Measurements from ENCODE around the gene RPAP3.

The RPAP3 gene

DNA sequence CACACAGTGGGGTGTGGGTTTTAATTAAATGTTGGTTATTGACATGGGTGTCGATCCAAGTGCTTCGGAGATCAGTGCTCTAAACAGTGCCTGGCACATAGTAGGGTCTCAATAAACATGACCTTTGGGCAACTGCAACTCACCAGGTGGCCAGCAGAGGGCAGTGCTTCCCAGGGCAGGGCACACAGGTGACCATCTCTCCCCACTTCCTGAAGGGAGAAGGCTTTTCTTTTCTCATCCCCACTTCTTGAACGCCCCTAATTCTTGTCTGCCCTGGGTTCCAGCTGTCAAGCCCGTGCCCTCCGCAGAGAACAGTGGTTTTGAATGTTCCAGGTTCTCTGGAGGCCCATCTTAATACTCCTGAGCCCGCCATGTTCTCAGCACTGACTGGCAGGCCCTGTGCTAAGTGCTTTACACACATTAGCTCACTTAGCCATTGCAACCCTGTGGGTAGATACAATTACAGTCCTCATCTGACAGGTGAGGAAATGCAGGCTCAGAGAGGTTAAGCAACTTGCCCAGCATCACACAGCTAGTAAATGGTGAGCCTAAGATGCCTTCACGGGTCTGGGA is 36.5 kb upstream of the RPAP3 start:
- DNase-seq: peak; percentile 75

DNA sequence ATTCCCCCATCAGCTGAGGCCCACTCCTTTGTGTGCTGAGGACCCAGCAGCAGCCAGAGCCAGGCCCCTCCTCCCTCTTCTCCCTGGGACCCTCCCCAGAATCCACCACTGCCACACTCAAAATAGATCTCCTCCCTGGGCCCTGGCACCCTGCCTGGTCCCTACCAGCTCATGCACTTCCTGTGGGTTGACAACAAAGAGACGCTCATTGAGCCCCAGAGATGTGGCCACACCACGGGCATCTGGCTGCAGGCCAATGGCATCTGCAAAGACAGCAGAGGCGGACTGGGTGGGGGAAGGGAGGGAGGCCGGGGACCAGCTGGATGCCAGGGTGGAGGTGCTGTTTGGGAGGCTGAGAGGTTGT is 35.5 kb upstream of the RPAP3 start:
- DNase-seq: peak; percentile 80

DNA sequence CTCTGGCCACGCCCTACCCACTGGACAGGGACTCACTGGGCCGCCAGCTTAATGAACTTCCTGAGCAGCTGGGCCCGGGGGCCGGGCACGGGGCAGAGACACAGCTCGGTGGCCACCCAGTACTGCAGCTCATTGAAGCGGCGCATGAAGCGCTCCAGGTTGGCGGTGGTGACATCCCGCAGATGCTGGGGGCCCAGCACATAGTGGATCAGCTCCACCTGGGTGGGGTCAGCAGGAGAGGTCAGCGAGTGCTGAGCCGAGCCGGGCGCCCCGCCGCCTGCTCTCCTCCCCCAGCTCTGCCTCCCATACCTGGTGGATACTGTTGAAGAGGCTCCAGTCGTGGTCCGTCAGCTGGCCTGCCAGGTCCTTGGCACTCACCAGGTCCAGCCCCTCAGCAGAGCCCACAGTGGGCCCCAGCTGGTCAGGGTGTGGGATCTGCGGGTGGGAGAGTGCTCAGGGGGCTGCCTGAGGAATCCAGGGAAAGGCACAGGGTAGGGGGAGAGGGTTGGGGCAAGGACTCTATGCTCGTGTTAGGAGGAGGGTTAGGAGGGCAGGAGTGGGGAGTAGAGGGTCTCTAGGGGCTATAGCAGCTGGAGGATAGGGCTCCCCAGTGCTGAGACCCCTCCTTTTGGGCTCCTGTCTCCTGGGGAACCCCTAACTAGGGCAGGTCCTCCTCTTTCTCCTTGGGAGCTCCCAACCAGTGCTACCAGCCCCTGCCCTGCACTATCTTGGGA is 34.9 kb upstream of the RPAP3 start:
- DNase-seq: no peak

DNA sequence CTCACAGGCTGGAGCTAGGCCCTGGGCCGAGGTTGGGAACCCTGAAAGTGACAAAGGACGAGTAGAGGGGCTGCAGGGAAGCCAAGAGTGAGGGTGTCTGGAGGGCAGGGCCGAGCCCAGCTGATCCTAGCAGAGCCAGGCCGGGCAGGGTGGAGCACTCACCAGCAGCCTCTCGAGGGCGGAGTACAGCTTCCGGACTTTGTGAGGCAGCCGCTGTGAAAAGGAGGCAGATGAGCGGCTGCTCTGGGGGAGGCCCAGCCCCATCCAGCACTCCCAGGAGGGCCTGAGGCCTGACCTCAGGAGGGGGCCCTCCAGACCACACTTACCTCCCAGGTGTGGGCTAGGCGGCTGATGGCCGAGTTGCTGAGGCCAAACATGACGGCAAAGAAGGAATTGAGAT is 34.1 kb upstream of the RPAP3 start:
- no peak for DNase-seq

DNA sequence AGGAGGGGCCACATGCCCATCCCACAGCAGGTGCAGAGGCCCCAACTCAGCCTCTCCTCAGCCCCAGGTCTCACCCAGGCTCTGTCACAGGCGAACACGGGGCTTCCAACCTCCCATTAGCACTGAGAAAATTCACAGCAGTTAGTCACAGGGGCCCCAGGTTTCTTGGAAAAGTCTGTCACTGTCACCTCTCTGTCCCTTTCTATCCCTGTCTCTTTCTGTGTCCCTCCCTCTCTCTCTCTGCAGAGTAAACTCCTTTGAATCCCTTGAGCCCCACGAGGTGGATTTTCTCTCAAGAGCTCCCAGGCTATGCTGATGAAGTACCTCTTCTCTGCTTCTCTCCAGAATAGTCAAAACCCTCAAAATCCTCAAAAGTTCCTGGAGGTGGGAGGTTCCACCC is 33.5 kb upstream of the RPAP3 start:
- DNase-seq: no peak

DNA sequence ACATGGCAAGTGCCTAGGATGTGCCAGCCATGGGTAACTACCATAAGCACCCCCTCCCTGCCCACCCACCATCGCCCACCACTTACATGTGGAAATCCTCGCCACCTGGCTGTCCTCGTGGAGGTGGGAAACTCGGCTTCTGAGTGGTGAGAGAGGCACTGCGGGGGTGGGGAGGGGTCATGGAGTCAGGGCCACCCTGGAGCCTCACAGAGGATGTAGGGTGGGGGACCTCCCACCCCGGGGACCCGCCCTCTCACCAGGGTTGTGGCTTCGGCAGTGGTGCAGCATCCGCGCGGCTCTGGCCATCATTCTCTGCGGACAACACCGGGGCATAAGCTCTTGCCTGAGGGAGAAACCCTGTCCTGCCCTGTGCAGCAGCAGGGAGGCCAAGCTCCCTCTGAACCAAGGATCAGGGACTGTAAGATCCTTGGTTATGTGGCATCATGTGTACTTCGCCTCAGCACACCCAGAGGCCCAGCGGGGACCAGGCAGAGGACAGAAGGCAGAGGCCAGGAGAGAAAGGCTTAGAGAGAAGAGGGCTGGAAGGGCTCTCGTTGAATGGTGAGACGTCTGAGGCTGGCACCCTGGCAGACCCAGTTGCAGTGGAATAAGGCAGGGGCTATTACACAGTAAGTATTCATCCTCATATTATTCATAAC is 32.2 kb upstream of the RPAP3 start:
- DNase-seq: no peak

DNA sequence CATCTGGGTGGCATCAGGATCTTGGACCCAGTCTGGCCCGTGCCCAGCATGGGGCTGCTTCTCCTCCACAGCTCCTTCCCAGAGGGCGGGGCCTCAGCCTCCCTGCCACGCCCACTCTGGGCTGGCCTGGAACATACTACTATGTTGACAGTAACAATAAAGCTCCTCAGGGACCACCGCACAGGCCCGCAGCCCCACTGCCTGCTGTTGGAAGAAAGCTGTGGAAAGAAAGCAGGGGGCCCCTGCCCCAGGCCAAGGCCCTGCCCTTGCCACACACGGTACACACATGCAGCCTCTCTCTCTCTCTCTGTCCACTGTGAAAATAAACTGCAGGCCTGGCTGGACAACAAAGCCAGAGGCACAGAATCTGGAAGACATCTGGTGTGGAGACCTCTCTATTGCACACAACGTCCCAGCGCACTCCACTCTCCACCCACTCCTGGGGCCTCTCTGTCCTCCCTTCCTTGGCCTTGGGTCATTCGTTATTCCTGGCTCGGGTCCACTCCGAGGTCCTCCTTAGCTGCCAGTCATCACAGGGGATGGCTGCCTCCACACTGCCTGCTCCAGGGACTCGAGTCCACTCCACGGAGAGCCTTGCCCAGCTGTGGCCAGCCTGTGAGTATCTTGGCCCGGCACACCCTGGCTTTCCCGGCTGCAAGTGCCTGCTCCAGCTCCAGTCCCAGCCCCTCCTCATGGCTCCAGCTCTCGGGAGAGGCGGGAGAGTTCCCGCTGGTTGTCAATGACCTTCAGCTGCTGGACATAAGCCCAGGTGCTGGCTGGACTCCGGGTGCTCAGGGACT is 31.2 kb upstream of the RPAP3 start:
- no peak for DNase-seq

DNA sequence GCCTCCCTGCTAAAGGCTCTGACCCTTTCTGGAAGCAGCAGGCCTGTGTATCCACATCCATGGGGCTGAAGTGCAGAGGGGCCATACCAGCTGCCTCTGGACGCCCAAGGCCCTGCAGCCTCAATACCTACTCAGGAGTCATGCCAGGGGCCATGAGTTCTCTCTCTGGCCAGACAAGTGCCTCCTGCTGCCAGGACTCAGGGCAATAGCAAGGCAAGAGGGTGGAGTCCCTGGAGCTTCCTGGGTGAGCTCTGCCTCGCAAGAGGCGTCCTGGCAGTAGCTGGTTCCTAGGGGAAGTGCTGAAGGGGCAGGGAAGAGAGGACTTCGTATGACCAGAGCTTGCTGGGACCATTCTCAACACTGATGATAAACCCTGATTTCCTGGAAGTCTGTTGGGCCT is 30.4 kb upstream of the RPAP3 start:
- DNase-seq: no peak

DNA sequence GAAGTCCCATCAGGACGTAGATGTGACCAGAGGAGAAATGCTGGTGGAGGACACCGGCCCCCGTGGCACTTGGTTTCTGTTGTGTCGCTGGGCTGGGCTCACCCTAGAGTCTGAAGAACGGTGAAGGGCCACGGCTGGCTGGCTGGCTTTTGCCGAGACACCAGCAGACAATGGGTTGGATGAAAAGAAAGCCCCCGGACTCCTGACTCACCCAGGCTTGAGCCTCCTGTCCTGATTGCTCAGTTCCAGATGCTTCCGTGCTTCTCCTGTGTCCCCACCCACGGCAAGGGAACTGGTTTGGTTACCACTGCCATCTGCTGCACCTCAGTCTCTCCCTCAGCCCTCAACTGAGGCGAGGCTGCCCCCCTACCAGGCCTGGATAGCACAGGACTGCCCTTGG is 29.8 kb upstream of the RPAP3 start:
- DNase-seq: no peak

DNA sequence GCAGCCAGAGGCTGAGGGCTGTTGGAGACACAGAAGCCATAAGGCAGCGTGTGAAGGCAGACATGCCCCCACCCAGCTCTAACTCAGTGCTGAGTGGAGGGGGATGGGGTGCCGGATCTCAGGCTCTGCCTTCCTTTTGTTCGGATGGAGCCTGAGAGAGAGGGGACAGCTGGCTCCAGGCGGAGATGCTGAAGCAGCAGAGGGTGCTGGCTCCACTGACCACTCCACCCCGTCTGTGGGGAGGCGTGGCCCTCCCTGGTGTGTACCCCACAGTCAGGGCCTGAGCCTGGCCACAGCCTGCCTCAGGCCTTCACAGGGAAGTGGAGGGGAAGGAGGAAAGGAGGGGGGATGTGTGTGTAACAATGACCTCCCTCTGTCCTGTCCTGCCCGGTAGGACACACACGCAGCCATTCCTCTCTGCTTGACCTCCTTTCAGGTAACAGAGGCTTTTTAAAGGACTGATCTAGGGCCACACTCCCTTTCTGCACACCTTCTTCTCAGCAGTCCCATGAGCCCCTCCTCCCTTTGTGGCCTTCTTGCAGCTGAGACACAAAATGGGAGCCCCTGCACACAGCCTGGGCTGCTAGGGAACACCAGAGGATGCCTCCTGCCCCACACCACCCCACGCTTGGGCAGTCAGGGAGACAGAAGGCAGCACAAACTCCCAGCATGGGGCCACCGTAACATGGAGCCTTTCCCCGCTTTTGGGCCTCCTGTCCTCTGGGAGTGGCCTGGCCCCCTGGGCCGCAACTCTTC is 29.1 kb upstream of the RPAP3 start:
- no peak for DNase-seq

DNA sequence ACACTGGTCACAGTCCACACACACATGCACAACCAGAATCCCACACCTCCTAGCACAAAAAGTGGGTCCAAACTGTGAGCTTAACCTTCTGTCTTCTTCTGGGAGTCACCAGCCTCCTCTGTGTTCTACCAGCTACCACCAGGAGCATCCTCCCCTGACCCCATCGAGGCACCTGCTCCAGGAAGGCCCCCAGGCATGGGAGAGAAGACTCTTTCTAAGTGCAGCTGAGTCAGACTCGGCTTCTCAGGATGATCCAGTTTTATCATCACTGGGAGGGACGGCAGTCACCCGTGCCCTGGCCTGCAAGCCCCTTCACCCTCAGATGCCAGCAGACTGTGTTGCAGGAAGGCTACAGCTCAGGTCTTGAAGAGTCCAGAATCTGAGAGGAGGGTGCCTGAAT is 27.3 kb upstream of the RPAP3 start:
- DNase-seq: no peak

DNA sequence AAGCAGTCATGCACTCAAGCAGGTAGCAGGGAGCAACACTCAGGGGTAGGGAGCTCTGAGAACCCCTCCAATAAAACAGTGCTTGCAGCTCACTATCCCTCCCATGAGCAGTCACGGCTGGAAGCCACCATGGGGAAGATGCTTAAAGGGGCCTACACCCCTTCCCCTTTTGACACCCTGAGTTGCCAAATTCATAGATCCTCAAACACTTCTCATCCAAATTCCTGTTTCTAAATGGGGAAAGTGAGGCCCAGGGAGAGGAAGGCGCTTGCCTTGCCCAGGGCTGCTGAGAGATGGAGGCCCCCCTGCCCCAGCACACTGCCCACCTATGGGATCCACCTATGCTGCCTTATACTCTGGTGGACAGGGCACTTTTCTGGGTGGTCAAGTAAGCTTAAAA is 26.7 kb upstream of the RPAP3 start:
- DNase-seq: no peak

DNA sequence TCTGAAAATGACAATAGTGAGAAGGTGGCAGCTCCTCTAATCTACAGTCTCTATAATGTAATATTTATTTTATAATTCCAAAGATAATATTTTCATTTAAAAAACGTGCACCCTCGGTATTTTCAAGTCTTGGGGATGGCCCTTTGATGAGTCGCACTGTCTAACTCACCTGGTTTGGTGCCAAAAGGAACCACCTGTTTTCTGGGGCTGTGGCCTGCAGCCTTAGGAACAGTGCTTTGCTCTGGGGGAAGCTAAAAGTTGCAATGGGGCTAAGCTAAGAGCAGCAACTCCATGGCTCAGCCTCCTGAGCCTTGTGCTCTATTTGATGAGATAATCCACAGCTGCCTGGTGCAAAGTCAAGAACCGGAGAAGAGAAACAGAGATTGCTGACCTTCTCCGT is 25.9 kb upstream of the RPAP3 start:
- no peak for DNase-seq

DNA sequence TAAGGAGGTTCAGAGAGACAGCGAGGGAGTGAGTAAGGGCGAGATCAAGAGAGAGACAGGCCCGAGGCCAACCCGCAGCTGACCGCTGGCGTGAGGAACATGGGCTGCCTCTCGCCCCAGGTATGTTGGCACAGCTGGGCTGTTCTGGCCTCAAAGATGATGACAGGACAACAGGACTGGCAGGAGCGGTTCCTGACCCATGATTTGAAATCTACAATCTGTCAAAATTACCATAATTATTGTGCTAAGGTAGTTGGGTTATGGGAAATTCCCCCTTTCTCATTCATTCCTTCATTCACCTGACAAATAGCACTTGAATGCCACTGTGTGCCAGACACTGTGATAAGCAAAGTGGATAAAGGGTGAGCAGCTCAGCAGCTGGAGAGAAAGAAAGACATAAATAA is 24.5 kb upstream of the RPAP3 start:
- DNase-seq: no peak

DNA sequence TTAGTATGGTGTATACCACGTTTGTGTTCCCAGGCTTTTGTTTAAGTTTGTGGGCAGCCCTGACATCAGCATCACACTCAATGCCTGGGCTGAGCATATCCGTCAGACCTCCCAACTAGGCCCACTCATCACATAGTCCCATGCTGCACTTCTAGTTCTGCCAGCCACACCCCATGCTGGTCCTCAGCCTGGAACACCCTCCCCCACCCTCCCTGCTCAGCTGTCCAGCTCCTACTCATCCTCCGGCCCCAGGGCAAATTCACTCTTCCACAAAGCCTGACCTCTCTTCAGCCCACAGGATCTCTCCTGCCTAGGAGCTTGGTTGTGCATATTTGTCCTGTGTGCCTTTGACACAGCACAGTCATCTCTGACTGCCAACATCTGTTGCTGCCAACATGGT is 23.4 kb upstream of the RPAP3 start:
- DNase-seq: no peak

DNA sequence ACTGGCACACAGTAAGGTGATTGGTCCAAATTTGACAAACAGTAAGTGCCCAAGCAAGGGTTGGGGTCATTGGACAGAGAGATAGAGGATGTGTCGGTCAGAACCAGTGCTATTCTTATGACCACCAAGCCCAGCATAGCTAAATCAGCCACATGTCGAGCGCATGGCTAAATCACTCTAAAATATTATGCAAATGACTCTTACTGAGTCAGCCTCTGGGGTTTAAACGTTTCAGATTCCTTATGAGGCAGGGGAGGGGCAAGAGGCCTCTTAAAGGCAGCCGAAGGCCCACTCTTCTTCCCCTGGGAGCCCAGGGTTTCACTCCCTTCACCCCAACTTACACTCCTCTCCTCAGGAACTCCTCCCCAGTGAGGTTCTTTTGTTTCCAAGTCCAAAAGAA is 20.1 kb upstream of the RPAP3 start:
- DNase-seq: no peak

DNA sequence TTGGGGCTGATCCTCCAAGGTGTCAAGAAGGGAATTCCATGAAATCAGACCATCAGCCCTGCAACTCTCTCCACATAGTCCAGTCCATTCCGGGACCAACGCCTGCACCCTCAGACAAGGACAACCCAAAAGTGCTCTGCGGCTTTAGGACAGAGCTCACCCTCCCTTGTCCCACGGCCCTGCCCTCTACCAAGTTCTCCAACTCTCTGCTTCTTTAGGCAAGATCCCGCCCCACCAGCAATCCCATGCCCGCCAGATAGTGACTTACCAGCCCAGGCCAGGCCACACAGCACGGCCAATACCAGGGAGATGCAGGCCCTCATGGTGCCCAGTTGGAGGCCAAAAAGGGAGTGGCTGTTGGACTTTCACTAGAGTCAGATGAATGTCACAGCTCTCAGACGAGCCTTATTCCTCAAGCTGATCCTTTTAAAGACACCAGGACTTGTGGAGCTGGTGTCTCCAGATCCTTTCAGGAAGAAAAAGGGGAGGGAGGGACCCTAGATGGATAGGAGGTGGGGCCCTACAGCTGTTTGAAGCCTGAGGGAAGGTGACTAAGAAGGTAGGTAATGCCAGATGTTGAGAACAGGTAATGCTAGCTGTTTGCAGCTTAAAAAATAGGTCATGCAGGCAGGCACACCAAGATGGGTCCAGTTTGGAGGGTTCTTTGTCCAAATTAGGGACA is 19.4 kb upstream of the RPAP3 start, which contains the start of gene ENDOU:
ENDOU (minus strand) TSS at position 400 of the 682 bp plus-strand sequence; CDS start at position 323, 77 bp downstream.
- DNase-seq: no peak

DNA sequence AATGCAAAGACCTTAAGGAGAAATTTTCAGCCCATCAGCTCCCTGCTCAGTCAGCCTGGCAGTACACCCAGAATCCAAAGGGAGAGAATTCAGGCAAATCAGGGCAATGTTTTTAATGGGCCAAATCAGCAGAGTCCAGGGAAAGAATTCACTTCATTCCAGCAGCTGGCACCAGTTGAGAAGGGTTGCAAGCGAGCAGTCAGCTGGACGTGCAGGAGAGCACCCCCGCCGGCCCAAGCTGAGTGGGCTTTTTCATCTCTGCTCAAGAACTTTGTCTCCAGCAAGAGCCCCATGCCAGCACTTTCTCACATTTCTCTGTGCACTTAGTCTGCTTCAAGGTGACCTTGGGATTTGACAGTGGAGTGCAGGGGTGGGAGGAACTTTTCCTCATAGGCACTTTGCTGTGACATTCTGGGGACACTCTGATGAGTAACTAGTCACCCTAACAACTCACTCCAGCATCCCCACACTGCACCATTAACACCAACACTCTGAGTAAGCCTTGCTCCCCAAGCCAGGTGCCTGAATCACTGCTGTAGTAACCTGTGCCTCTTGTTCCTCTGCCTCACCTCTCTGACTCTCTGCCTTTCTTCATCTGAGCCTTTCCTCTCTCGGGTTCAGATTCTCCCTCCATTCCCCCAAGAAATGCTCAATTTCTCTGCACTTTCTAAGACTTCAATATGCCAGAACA is 17.3 kb upstream of the RPAP3 start:
- no peak for DNase-seq

DNA sequence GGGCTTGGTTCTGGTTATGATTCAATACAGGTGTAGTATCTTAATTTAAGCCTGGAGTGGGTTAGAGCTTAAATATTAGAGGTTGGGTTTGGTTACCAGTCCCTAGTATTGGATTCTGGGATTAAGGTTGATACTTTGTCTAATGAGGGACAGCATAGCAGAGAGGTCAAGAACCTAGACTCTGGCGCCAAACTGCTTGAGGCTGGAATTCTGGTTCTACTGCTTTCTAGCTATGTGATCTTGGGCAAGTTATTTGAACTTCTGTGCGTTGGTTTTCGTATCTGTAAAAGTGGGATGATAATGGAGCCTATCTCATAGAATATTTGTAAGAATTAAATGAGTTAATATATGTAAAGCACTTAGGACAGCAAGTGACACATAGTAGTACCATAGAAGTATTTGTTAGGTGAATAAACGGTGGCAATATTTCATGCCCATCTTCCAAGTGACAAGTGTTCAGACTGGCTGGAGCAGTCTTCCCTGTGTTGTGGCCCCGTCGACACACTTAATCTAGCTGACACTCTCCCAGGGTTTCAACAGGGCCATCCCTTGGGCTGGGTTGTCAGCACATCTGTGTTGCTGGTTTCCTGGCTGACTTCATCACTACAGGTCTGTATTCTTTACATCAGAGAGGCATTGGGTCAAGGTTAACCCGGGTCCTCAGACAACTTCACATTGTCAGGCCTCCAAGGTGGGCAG is 16.5 kb upstream of the RPAP3 start:
- DNase-seq: no peak

DNA sequence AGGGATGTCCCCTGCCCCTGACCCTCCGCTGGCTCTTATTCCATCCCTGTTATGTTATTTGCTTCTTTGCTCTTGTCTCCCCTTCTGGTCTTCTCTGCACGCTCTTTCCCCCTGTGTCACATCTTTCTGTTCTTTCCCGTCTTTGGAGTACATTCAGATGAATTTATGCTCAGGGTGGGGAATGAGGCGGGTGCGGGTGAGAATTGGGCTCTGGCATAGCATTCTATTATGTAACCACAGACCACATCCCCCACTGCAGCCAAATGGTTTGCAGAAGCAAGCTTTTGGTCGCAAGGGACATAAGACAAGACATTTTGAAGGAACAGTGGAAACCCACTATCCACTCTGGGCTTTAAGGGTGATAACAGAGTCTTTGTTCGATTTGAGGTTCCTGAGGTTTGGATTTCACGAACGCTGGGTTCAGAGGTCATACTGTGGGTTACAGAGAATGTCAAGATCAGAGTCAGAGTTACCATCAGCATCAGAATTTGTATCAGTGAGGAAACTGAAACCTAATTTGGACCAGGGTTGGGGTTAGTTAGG is 15.7 kb upstream of the RPAP3 start:
- DNase-seq: peak; percentile 33

DNA sequence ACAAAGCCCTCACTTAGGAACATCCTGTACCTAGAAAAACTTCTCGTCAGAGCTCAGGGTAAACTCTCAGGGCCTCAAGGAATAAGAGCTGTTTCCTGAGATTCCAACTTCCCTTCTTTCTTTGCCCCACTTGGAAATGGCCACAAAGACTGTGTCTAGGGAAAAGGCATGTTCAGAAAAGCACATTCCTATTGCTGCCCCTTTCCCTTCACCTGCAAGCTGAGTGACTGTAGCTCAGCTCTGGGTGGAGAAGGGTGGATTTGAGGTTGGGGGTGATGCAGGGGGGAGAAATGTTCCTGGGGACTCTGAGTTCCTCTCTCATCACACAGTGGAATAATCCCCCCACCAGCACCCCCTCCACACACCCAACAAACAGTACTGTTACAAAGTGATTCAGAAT is 12.7 kb upstream of the RPAP3 start:
- DNase-seq: no peak
